Fibroblast of pulmonary artery (primary cell): ENCODE data around the gene SFRP2.

ENCODE experiments used
- DNase-seq: peaks from one replicate; pipeline ENCODE4 v3.0.0-alpha.2; 2010; ENCODE audit warnings: low read depth
- H3K4me3 ChIP-seq: replicated peaks from 2 replicates; pipeline ENCODE4 v1.5.1; 2011; ENCODE audit warnings: low read depth, mild to moderate bottlenecking, control low read depth, low read length, moderate library complexity
- CTCF ChIP-seq: IDR thresholded peaks from 2 replicates; pipeline ENCODE4 v1.5.1; 2011; ENCODE audit warnings: mild to moderate bottlenecking, control low read depth, low read length, inconsistent platforms; ENCODE audit errors: missing control alignments

The SFRP2 gene

GRCh38 chr4:153755186-153755585 lies 33.7 kb downstream of the SFRP2 start:
- TF ChIP-seq CTCF, result no peak
- no peak for DNase-seq
- no peak overlapping the region for H3K4me3 ChIP-seq

- DNase-seq, result peak; percentile 82
- TF ChIP-seq CTCF, result peak; percentile 85
Measured at GRCh38 chr4:153750197-153750817, 38.6 kb downstream of the SFRP2 start.

GRCh38 chr4:153748378-153748777 lies 40.5 kb downstream of the SFRP2 start:
- no peak overlapping the region for H3K4me3 ChIP-seq
- TF ChIP-seq CTCF, result no peak
- peak; percentile 51 for DNase-seq

More at GRCh38 chr4:153750197-153750817, 38.6 kb downstream of the SFRP2 start:
- no peak overlapping the region for H3K4me3 ChIP-seq

- no peak for TF ChIP-seq CTCF
- DNase-seq, result no peak
- H3K4me3 ChIP-seq, result no peak overlapping the region
Measured at GRCh38 chr4:153747406-153747955, 41.4 kb downstream of the SFRP2 start.

- TF ChIP-seq CTCF, result no peak
- DNase-seq, result no peak
- no peak overlapping the region for H3K4me3 ChIP-seq
Measured at GRCh38 chr4:153745651-153746050, 43.2 kb downstream of the SFRP2 start.

- no peak overlapping the region for H3K4me3 ChIP-seq
- DNase-seq, result no peak
- no peak for TF ChIP-seq CTCF
Measured at GRCh38 chr4:153741541-153741940, 47.3 kb downstream of the SFRP2 start.

- DNase-seq, result peak; percentile 13
- no peak overlapping the region for H3K4me3 ChIP-seq
- TF ChIP-seq CTCF, result no peak
Measured at GRCh38 chr4:153735906-153736461, 52.9 kb downstream of the SFRP2 start.
